ENCODE results near the gene POC1A. TPM values are rescaled to one million over a fixed set of nuclear protein-coding genes. Genes with fewer than 3 reads are reported as not detected.

The POC1A gene
- total RNA-seq, 1 donor from 2014 or later: 1.2 TPM

GRCh38 chr3:52072471-52072870, 81.8 kb downstream of the POC1A start:
- no peak for DNase-seq
- peaks cover 35% of the 10 kb centered on the region for H3K4me1 ChIP-seq
- H3K9me3 ChIP-seq (replicated peaks): no peaks in the 10 kb centered on the region
- no peak for TF ChIP-seq CTCF (IDR thresholded peaks at IDR 0.05; ENCODE audit: borderline replicate concordance)
- no peak overlapping the region for H3K27ac ChIP-seq (replicated peaks)
- intact Hi-C loops (cut with micrococcal nuclease): no loop called here
- no peak overlapping the region for H3K4me3 ChIP-seq
- no peaks in the 10 kb centered on the region for H3K27me3 ChIP-seq (ENCODE audit: low read depth)
- H3K36me3 ChIP-seq: no peaks in the 10 kb centered on the region

DNA sequence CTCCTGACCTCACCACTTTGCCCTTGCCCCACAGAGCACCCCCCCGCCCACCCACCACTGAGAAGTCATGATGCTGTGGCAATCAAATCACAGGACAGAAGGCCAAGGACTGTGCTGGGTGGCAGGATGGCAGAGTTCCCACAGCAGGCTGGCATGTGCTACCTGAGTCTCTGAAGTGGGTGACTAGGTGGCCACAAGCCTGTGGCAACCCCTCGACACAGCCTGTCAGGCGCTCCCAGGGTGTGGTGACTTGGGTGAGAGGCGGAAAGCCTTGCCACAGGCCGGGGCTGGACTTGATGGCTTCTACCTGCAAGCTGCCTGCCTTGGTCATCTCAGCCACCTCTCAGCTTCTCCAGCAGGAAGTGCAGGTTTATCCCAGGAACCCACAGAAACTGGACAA, 82.2 kb downstream of the POC1A start:
- DNase-seq: no peak
- Histone ChIP-seq H3K27ac (replicated peaks) (no peak overlapping the region), H3K4me1 (peaks cover 35% of the 10 kb centered on the region), H3K9me3 (replicated peaks) (no peaks in the 10 kb centered on the region), H3K36me3 (no peaks in the 10 kb centered on the region), H3K4me3 (no peak overlapping the region), H3K27me3 (ENCODE audit: low read depth) (no peaks in the 10 kb centered on the region)
- no peak for TF ChIP-seq CTCF (IDR thresholded peaks at IDR 0.05; ENCODE audit: borderline replicate concordance)
- intact Hi-C loops (cut with micrococcal nuclease): no loop called here

GRCh38 chr3:52070724-52071621, 83.2 kb downstream of the POC1A start:
- no peaks in the 10 kb centered on the region for H3K9me3 ChIP-seq (replicated peaks)
- intact Hi-C loops (cut with micrococcal nuclease): no loop called here
- H3K27me3 ChIP-seq (ENCODE audit: low read depth): no peaks in the 10 kb centered on the region
- TF ChIP-seq CTCF (IDR thresholded peaks at IDR 0.05; ENCODE audit: borderline replicate concordance): no peak
- DNase-seq: peak; percentile 57
- no peak overlapping the region for H3K4me3 ChIP-seq
- peak overlapping the region; percentile 89 for H3K27ac ChIP-seq (replicated peaks)
- peaks cover 40% of the 10 kb centered on the region for H3K4me1 ChIP-seq
- no peaks in the 10 kb centered on the region for H3K36me3 ChIP-seq

- Histone ChIP-seq H3K36me3 (no peaks in the 10 kb centered on the region), H3K9me3 (replicated peaks) (no peaks in the 10 kb centered on the region), H3K4me3 (no peak overlapping the region), H3K27me3 (ENCODE audit: low read depth) (no peaks in the 10 kb centered on the region), H3K27ac (replicated peaks) (peak overlapping the region; percentile 89), H3K4me1 (peaks cover 49% of the 10 kb centered on the region)
- no peak for TF ChIP-seq CTCF (IDR thresholded peaks at IDR 0.05; ENCODE audit: borderline replicate concordance)
- intact Hi-C loops (cut with micrococcal nuclease): no loop called here
- no peak for DNase-seq
These were observed 84.4 kb downstream of the POC1A start for GRCh38 chr3:52069855-52070254.

DNA sequence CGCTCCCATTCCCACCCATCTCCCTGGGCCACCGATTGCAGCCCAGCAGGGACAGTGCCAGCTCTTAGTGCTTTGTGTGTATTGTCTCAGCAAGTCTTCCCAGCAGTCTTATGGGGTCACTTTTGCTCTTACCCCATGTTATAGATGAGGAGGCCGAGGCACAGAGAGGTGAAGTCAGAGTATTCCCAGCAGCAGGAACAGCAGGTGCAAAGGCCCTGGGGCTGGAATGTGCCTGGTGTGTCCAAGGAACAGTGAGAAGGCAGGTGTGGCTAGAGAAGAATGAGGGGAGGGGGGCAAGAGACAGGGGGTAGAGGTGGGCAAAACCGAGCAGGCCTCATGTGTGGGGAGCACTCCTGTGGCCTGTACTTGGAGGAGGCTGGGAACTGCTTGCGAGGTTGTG, 85.1 kb downstream of the POC1A start:
- no peaks in the 10 kb centered on the region for H3K9me3 ChIP-seq (replicated peaks)
- H3K27me3 ChIP-seq (ENCODE audit: low read depth): no peaks in the 10 kb centered on the region
- no peak overlapping the region for H3K27ac ChIP-seq (replicated peaks)
- intact Hi-C loops (cut with micrococcal nuclease): no loop called here
- H3K36me3 ChIP-seq: no peaks in the 10 kb centered on the region
- no peak for DNase-seq
- H3K4me1 ChIP-seq: peaks cover 50% of the 10 kb centered on the region
- TF ChIP-seq CTCF (IDR thresholded peaks at IDR 0.05; ENCODE audit: borderline replicate concordance): no peak
- no peak overlapping the region for H3K4me3 ChIP-seq

Data from left ventricle myocardium inferior (tissue), 1 donor.